CD4-positive, alpha-beta T cell treated with Interleukin-2 at 100 ng/mL for 4 hours (primary cell): ENCODE results near the gene TSPAN15.
A peak's percentile ranks its signal among the peaks of the same experiment; 100 is the strongest.

ENCODE experiments used
- DNase-seq: peaks from one replicate; pipeline ENCODE4 v3.0.0-alpha.2; 2020; ENCODE audit warnings: low spot score

TSPAN15 gene

DNA sequence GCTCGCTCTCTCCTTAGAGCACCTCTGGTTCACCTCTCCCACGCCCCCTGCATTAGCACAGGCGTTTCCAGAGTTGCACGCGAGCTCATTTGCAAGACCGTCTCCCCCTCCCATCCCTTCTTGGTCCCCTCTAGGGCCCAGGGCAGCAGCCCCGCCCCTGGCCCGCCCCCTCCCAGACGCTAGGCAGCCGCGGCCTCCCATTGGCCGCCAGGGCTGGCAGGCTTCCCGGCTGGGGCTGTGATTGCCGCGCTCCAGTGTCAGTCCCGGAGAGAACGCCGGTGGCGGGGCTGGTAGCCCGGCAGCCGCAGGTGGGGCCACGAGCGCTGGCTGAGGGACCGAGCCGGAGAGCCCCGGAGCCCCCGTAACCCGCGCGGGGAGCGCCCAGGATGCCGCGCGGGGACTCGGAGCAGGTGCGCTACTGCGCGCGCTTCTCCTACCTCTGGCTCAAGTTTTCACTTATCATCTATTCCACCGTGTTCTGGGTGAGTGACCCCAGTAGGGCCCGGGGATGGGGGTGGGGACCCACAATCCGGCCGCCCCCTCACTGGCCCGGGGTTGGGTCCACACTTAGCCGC, at the start of gene TSPAN15:
Gene TSPAN15, plus strand, starts transcription at position 257 of the 575 bp plus-strand sequence. Its CDS starts 130 bp downstream, at position 387.
- peak; percentile 86 for DNase-seq

DNA sequence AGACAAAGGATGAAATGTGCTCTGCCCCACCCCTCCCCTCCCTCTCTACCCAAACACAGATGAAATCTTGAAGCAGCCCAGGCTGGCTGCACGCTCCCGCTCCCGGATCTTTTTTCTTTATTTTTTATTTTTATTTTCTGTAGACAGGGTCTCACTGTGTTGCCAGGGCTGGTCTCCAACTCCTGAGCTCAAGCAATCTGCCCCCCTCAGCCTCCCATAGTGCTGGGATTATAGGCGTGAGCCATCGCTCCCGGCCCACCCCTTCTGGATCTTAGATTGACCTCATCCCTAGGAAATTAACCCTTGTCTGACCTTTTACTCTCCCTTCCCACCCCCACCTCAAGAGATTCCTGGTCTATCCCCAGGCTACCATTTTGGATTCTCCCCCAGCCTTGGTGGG, 48.9 kb upstream of the TSPAN15 start:
- DNase-seq = no peak

DNA sequence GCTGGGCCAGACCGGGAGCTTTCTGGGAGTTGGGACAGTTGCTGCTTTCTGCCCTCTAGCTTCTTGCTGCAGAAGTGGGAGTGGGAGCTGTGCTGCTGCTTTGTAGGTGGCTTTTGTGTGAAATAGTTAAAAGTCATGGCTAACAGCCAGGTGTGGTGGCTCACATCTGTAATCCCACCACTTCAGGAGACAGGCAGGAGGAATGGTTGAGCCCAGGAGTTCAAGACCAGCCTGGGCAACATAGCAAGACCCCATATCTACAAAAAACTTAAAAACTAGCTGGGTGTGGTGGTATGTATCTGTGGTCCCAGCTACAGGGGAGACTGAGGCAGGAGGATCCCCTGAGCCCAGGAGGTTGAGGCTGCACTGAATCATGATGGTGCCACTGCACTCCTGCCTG, 48.2 kb upstream of the TSPAN15 start:
- no peak for DNase-seq

DNA sequence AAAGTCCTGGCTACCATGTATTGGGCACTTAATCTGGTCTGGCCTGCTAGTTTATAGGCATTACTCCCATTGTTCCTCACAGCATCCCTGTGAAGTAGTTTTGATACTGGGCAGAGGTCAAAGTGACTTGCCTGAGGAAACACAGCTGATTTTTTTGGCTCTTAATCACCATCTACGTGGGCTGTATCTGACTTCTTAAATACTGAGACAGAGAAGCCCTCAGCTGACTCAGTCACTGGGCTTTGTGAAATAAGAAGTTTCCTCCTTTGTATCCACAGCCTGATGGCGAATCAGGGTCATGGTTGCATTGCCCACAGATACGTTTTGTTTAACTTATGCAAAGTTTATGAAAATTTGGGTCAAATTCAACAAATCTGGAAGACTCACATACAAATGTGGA, 47.7 kb upstream of the TSPAN15 start:
- DNase-seq = no peak

DNA sequence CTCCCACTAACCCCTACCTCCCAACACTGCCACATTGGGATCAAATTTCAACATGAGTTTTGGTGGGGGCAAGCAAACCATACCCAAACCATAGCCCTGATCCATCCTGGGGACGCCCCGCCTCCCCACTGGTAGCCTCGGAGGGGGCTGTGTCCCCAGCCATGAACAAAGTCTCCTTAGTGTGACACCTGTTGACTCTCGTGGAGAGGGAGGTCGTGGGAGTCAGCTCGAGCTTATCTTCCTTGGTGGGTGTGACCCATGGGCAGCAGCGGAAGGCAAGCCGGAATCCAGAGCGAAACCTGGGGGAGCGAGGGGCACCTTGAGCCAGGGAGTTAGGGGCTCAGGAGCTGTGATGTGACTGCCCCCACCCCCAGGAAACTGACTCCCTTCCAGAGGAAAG, 46.5 kb upstream of the TSPAN15 start:
- DNase-seq = no peak

DNA sequence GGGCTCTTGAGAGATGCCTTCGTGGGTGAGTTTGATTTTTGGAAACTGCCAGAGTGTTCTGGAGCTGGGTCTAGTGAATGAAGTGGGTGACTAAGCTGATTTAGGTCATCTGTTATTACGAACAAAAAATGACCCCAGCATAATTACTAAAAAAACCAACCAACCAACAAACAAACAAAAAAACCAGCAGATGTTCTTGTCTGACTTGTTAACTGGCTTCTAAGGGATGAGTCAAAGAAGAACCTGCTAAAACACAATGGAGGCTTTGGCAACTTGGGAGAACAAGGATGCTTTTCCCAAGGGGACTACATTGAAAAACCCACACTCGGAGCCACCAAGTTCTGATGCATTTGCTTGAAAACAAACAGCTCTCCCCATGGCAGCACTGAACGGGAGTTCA, 46.0 kb upstream of the TSPAN15 start:
- DNase-seq = no peak

DNA sequence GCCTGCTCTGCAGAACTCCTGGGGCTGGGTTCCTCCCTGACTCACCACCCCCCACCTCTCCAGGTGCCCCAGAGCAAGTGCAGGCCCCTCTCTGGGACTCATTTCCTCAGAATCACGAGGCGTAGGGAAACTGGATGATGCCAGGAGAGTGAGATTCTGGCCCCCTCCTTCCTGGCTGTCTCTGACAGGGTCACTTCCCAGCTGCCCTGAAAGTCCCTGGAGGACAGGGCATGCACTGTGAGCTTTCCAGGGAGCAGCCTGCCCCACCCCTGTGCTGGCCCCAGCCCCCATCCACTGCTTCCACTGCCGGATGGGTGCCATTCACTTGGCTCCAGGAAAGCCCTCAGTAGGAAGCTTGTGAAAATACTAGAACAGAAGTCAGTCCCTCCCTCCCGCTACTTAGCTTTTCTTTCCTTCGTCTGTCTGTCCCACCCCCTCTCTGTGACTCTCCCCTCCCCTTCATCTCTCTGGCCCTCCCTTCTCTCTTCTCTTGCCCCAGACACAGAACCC, 44.9 kb upstream of the TSPAN15 start:
- DNase-seq = no peak

DNA sequence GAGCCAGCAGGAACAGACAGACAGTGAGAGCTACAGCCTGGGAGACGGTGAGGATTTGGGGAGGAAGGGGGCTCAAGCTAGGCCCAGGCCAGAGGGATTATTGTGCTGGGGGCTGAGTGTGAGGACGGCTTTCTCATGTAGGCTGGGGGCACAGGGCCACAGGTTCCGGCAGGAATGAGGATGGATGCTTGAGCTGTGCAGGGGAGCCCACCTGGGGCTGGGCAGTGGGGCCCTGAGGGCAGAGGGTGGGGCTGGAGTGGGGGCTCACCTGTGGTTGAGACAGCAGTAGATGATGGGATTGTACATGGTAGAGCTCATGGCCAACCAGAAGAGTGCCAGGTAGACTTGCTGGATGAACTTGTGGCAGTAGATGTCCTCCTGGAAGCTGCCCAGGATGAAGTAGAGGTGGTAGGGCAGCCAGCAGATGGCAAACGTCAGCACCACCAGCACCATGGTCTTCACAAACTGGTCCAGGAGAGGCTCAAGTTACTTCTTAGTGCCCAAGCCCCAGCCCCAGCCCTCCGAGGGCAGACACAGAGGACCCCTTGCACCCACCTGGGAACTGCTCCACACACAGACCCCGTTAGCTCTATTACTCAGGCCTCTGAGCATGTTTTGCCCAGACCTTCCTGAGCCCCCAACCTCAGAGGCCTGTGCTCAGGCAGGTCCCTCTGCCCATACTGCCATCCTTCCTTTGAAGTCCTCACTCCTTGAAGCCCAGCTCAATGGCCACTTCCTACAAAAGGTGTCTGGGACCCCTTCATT, 44.3 kb upstream of the TSPAN15 start:
- no peak for DNase-seq

DNA sequence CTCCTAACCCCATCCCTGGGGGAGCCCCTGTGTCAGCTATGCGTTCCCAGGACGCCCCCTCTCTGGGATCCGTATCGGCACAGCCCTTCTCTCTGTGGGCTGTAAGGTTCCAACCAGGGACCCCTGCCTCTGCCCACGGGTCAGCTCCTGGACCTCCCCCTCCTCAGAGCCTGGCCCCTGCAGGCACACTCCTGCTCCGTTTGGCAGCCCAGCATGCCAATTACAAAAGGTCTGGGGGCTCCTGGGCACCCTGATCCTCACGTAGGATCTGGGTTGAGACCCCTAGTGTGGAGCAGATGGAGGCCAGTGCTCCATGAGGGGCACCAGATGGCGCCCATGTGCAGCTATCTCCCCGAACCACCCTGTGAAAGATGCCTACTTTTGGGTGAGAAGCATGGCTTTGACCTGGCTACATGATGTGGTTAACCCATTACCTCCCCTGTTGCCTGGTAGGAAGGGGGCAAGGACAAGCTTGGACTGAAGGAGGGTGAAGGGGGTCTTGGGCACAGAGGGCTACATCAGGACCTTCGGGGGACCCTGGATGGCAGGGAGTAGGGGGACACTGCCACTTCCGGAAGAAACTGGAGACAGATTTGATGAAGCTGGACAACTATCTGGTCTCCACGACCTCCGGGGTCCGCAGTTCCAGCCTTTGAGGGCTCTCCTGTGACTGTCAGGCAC, 43.5 kb upstream of the TSPAN15 start:
- DNase-seq = peak; percentile 43

DNA sequence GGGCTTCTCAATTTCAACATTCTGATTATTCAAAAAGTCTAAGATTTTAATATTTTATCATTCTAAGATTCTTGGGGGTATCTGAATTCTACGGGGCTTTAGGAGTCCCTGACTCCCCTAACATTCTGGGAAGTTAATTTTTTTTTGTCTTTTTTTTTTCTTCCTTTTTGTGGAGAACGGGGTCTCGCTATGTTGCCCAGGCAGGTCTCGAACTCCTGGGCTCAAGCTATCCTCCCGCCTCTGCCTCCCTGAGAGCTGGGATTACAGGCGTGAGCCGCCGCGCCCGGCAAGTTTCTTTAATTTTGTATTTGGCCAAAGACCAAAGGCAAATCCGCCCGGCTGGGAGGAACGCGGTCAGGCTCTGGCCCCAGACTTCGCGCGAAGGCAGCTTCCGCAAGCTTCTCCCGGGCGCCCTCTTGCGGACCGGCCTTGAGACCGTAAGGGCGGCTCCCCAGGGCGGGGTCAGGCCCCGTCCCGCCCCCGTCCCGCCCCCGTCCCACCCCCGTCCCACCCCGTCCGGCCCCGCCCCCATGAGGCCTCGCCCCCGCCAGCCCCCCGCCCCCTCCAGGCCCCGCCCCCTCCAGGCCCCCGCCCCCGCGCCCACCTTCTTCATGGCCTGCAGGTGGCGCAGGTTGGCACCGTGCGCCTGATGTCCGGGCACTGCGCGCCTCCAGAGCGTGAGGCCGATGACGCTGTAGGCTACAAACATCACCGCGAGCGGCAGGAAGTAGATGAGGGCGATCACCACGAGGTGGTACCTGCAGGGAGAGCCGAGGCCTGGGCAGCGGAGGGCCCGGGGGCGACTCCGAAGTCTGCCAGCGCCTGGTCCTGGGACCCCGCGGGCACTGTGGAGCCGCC, 42.7 kb upstream of the TSPAN15 start:
- DNase-seq = peak; percentile 91

DNA sequence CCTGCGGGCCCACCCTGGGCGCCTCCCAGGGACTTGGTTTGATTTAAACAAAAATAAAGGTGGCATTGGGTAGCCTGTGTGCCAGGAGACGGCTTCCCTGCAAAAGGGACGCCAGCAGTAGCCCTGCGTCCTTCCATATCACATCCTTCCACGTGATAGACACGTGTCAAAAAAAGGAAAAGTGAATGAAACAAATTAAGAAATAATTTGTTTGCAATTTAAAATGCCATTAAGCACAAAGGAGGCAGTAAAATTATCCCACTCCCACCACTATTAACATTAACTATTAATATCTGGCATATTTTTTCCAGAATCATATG, 42.1 kb upstream of the TSPAN15 start:
- DNase-seq = no peak

DNA sequence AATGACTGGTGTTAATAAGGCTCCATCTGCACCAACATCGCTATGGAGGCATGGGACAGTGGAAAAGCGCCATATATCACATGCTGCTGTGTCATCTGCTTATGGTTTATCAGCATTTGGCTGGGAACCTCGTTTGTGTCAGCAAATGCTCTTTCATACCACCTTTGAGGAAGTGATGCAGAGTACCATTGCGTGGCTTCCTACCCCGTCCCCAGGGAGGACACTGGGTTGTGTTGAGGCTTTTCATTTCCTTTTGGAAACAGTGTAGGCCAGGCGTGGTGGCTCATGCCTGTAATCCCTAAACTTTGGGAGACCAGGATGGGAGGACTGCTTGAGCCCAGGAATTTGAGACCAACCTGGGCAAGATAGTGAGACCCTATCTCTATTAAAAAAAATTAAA, 41.3 kb upstream of the TSPAN15 start:
- DNase-seq = no peak

DNA sequence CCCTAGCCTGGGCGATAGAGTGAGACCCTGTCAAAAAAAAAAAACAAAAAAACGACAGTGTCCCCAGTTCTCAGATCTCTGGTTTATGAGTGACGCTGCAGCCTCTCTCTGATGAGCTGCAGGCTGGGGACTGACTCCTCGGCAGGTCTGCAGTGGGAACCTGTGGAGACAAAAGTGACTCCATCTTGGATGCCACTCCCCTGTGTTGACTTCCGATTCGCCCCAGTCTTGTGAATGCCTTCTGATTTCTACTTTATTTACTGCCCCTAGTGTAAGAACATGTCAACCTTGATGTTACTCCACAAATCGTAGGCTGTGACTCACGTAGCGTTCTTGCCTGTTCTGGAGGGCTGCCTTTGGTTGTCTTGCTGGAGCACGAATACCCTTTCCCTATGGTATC, 40.8 kb upstream of the TSPAN15 start:
- DNase-seq = no peak

DNA sequence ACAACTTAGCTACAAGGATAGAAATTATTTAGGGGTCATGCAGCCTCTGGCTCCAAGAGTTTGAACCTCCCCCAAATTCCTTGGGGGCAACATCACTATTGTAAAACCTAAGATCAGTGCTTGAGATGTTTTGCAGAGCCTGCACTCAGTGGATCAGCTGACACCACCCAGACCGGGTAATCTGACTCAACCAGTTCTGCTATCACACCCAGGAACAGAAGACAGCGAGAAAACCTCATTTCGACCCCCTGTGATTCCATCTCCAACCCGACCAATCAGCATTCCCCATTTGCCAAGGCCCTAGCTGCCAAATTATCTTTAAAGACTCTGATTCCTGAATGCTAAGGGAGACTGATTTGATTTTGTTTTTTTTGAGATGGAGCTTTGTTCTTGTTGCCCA, 39.8 kb upstream of the TSPAN15 start:
- no peak for DNase-seq

DNA sequence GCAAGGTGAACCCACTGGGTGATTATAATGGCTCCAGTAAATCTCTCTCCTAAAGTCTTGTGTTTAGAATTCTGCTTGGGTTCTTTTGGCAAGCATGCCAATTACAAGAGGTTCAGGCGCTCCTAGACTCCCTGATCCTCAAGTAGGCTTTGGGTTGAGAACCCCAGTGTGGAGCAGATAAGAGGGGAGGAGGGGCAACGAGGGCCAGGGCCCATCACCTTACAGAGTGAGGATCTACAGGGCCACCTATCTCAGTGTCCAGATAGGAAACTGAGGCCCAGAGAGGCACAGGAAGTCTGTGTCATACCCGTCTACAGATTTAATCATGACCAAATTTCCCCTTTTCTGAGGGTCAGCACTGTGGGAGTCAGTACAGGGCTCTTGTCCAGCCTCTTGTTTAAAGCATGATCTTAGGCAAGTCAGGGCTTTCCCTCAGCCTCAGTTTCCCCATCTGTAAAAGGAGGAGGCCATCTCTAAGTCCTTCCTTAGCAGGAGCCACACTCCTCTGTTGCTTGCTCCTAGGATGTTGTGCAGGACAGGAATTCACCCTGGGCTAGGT, 39.0 kb upstream of the TSPAN15 start:
- DNase-seq = no peak

DNA sequence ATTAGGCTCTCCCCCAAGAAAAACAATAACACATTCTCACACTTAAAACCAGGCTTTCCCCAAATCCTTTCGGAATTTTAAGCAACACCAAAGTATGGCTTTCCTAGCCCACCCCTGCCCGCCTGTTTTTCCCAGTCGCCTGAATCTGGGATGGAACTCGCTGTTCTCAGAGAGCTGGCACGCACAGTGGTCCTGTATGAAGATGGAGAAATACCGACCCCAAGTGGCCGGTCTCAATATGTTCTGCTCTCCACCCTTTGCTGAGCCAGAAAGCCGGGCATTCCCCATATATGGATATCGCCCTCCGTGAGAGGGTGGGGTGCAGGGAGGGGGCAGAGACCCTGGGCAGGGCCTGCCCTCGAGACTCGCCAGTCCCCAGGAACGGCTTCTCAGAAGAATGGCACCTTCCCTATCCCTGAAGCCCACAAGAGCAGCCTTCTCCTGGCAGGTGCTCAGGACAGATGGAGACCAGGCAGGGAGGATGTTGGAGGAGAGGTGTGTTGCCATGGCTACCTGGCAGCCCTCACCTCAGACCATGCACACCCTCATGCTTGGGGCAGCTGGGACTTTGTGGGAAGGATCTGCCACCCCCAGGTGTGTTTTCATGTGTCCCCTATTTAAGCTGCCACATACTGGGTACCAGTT, 37.9 kb upstream of the TSPAN15 start:
- DNase-seq = peak; percentile 29

DNA sequence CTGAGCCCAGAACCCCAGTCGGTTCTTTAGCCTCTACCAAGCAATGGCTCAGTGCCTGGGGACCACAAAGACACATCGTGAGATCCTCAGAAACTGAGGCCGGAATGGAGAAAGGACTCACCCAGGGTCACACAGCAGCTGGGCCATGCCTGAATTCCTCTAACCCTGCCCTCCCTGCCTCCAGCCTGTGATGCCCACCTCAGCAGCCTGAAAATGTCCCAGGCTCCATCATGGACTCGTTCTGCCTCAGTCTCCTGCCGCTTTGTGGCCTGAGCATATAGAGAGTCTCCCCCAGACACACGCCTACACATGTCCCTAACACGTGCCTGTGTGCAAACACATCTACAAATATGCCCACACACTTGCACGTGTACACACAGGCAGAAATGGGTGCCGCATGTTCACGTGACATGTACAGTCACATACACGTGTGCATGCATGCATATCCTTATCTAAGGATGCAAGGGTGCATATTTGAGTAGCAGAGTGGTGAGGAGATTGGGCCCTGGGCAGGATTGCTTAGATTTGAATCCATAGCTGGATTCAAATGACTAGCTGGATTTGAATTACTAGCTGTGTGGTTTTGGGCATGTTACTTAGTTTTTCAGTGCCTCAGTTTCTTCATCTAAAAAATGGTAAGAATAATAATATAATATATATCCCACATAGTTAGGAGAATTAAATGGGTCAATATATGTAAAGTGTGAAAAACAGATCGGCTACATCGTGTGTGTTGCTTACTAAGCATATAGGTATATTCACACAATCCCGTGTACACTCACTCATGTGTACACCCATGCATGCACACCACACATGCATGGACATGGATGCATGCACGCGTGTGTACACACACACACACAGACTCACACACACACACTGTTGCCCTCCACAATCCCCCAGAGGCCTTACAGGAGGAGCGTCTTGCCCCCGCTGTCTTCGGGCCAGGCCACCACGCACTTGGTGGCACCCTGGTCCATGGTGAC, 36.9 kb upstream of the TSPAN15 start:
- DNase-seq = no peak

DNA sequence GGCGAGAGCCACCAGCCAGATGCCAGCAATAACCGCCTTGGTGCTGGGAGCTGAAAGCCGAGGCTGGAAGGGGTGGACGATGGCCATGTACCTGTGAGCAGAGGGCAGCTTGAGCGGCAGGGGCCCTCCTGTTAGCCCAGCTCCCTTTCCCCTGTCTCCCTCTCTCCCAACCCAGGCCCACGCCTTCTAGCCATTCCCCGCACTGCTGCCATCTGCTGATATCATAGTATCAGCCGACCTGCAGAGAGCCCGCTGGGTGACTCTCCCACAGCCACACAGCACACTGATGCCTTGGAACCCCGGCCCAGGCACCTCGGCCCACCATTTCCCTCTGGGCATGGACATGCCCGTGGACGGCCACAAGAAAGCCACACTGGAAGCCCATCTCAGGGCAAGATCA, 36.2 kb upstream of the TSPAN15 start:
- no peak for DNase-seq

DNA sequence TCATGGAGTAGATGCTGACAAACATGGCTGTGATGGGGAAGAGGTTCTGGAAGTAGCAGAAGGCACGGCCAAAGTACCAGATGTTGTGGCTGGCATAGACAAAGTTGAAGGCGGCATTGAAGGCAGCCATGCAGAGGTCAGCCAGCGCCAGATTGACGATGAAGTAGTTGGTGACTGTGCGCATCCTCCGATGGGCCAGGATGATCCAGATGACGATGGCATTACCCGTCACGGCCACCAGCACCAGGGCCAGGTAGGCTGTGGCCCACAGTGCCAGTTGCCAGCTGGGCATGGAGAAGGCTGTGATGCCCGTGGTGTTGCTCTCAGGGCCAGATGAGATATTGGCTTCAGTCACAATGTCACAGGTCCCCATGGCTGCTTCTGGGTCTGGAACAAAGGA, 35.3 kb upstream of the TSPAN15 start:
- DNase-seq = no peak

DNA sequence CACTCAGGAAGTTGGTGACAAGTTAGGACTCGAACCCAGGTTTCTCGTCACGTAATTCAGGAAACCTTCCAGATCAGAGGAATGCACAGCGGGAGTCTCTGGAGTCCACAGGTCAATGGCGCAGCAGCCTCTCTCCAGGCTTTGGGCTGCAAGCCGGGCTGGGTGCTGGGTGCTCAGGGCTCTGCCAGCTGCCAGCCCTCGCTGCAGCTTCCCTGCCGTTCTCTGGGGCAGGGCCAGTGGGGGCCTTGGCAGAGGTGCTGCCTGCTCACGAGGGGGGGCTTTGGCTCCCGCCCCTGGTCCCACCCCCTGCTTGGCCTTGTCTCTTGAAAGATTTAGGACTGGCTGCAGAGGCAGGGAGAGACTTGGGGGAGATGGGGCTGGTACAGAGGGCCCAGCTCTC, 34.6 kb upstream of the TSPAN15 start, which contains the start of gene TACR2:
Gene TACR2, minus strand, starts transcription at position 224 of the 400 bp plus-strand sequence. CDS start 595 bp downstream, outside the sequence.
- no peak for DNase-seq
